Measurements from ENCODE around the gene PPP6R3.

The PPP6R3 gene

DNA sequence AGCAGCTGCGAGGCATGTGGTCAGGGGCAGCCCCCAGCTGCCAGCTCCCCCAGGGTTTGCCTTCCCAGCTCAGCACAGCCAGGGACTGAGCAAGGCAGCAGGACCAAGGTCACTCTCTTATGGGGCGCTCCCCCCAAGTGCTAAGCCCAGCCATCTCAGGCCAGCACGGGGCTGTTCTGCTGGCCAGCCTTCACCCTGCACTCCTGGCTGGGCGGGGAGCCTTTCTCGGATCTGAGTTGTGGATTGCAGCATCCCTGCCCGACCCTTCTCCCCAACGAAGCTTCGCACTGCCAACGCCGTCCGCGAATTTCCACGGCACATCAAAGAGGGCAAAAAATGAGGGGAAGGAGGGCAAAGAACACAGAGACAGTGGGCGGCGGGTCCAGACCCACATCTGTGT lies 181.3 kb downstream of the PPP6R3 start:
- in situ Hi-C loops (cut with MboI; ENCODE audit: low sequenced_read_pairs), result loop anchor here (25.0 kb wide), 2 partner anchors 445 to 1020 kb away; no protein-coding TSS in a partner anchor

DNA sequence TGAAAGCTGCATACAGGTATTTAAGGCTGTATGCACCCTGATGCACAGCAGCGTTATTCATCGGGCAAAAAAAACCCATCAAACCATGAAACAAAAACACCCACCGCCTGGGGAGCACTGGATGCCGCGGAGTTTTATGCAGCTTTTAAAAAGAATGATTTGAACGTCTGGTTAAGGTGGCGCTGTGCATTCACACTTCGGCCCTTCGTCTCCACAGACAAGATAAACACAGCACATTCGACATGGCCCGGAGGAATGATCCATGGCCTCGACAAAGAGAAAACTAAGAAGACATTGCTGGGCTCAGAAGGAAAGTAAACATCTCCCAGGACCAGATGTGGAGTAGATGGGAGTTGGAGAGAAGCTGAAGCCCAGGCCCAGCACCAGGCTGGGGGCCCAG lies 183.0 kb downstream of the PPP6R3 start:
- in situ Hi-C loops (cut with MboI; ENCODE audit: low sequenced_read_pairs), result loop anchor here (25.0 kb wide), 2 partner anchors 444 to 1019 kb away; no protein-coding TSS in a partner anchor

DNA sequence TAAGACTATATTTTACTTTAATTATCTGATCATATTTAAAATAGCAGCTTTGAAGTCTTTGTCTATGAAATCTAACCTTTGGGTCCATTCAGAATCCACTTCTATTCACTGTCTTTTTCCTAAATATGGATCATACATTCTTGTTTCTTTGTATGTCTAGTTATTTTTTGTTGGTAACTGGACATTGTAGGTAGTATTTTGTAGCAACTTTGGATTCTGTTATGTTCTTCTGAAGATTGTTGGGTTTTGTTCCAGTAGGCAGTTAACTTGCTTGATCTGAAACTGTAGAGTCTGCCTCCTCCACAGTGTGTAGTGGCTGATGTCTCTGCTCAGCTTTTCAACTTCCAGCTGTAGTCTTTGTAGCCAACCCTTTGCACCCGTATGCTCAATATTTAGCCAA lies 186.3 kb downstream of the PPP6R3 start:
- in situ Hi-C loops (cut with MboI; ENCODE audit: low sequenced_read_pairs), result loop anchor here (25.0 kb wide), 2 partner anchors 440 to 1015 kb away; no protein-coding TSS in a partner anchor

DNA sequence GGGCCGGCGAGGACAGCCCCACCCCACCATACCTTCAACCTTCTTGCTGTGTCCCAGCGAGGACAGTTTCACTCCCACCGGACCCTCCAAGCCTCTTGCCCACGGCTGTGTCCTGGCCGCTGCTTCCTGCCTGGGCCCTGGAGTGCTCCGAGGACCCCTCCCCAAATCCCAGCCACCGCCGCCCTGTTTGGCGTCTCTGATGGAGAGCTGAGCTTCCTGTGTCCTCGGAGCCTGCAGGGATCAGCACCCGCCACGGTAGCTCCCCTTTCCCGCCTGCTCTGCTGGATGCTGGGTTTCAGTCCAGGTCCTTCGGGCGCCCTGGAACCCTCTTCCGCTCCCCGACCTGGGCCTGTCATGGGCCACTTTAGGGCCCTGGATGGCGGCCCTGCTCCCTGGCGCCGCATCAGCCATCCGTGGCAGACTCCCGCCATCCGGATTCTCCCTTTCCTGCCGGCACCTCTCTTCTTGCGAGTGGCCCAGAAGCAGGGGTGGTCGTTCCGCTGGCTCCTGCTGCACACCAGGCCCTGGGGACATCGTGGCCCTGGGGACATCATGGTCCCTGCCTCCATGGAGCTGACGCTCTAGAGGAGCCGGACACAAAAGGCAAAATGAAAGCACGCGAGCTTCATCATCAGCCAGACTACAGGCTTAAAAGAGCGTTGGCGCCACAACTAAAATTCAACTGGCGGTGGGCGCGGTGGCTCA lies 189.5 kb downstream of the PPP6R3 start:
- in situ Hi-C loops (cut with MboI; ENCODE audit: low sequenced_read_pairs), result loop anchor here (25.0 kb wide), 2 partner anchors 437 to 1012 kb away; no protein-coding TSS in a partner anchor

DNA sequence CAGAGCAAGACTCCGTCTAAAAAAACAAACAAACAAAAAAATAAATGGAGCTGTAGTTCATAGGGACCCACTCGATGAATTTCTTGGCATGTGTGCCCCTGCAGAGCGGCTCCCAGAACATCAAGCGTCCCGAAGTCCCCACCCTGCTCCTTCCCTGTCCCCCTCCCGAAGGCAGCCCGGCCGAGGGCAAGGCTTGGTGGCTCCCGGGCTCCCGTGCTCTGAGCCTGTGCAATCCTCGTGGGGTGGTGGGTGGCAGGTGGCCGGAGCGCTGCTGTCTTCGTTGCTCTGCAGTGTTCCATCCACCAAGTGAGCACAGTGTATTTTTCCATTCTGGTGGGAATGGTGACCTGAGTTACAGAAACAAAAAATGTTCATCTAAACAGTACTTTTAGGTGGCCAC lies 190.2 kb downstream of the PPP6R3 start:
- in situ Hi-C loops (cut with MboI; ENCODE audit: low sequenced_read_pairs), result no loop called here

DNA sequence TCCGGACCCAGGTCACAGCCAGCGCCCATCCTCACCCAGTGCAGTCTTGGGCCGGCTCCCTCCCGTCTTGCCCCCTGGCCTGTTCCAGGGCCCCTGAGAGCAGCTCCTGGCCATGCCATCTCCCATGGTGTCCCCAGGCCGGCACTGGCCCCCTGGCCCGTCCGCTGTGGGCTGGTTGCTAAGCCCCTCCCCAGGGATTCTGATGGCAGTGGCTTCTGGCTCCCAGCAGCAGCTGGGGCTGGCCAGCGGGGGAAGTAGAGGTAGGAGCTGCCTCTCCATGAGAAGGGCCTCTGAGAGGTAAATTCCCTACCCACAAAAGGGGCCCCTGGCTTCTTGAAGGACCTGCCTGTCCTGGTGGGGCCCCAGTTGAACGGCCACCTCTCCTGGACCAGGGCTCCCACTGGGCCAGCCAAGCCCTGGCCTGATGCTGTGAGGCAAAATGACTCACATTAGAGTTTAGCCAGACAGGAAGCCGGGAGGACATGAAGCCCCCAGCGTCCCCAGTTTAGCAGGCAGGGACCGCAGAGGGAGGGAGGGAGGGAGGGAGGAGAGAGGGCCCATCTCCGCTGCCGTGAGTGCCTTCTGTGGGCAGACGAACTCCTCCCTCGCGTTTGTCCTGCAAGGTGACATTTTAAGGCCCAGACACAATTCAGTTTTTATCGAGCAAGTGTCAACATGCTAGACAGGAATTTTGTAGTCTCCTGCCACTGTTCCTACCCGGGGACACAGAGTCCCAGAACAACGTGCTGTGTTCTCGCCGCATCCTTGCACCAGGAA lies 190.8 kb downstream of the PPP6R3 start:
- in situ Hi-C loops (cut with MboI; ENCODE audit: low sequenced_read_pairs), result no loop called here

DNA sequence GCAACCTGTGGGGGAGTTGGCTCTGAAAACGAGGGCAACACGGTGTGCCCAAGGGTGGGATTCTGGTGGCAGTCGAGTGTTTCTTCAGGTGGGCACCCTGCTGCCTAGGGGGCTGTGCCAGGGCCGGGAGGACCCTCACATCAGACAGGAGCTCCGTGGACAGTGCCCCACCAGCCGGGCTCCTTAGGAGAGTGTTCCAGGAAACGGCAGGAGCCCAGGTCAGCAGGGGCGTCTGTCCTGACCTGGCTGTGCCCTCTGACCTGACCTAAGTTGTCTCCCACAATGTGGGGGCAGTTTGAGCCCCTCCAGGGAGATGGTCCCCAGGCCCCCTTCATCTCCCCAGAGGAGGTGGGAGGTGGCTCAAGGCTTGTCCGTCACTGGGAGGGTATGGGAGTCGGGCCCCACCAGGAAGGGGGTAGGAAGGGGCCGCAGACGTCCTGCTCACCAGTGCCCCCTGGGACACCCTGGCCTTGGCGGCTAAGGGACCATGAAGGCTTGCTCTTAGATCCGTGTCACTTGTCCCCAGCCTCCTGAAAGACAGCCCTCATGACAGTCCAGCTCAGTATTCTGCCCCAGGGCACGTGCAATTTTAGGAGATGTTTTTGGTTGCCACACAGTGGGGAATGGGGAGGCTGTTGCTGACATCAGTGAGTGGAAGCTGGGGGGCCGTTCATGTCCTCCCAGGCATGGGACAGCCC lies 191.6 kb downstream of the PPP6R3 start:
- in situ Hi-C loops (cut with MboI; ENCODE audit: low sequenced_read_pairs), result no loop called here

DNA sequence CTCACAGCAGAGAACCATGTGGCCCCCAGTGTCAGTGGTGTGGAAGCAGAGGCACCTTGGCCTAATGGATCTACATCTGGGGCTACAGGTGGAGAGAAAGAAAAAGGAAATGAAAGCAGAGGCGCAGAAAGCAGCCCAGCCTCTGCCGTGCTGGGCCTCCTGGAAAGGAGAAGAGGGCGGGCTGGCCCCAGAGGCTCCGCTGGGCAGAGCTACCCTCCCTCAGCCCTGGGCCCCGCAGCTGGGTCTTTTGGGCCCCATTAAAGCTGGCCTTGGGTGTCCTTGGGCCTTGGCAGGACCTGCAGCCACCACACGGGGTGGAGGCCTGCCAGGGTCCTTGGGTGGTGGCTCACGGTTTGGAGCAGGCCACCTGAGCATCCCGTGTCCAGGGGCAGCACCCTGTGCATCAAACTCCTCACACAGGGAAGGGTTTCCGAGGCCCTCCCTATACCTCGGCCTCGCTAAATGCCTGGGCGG lies 192.2 kb downstream of the PPP6R3 start:
- in situ Hi-C loops (cut with MboI; ENCODE audit: low sequenced_read_pairs), result no loop called here

DNA sequence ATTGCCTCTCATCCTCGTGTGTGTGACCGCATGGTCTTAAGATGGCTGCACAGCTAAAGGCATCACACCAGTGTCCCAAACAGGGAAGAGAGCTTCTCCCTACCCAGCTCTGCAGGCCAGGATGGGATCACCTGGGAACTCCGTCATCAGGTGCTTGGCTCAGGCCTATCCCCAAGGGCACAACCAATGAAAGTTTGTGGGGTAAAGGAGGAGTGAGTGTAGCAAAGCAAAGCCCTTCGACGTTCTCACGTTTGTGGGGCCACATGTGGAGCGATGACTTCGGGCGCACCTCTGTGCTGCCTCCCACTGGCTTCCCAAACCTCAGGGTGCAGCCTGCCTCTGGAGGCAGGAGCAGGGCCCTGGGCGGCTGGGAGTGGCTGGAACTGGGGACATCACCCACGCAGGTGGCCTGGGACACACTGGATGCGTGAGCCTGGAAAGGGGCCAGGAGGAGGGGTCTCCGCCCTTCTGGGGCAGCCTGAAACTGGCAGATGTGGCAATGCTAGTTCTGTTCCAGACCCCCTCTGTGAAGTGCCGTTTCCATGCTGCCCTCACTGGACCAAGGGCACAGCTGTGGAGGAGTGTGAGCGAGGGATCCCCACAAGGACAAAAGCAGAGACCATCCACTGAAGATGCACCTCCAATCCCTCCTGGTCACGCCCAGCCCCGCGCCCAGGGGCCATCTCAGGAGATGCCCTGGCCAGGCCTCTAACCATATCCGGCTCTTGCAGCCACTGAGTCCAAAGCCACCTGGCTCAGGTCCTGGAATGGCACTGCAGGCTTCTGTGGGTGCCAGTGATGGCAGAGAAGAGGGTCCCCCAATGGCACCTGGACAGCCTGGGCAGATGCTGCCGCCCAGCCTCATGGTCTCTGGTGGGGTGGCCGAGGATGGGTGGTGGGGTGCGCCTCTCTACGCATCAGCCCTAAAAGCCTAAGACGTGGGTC lies 193.2 kb downstream of the PPP6R3 start:
- in situ Hi-C loops (cut with MboI; ENCODE audit: low sequenced_read_pairs), result no loop called here

DNA sequence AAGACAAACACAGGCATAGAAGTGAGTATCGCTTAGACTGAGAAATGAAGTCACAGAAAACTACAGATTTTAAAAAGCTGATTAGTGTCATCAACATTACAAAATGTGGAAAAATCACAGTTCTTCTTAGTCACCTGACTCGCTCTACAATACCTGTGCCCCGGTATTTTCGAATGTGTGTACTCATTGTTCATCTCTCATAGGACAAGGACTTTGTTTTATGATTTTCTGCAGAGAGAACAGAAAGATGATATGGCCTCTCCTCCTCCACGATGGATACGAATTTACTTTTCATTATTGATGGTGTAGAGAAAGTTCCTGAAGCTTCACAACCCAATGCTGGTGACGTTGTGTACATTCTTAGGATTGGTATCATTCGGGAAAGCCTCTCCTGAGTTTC lies 194.4 kb downstream of the PPP6R3 start:
- in situ Hi-C loops (cut with MboI; ENCODE audit: low sequenced_read_pairs), result no loop called here

DNA sequence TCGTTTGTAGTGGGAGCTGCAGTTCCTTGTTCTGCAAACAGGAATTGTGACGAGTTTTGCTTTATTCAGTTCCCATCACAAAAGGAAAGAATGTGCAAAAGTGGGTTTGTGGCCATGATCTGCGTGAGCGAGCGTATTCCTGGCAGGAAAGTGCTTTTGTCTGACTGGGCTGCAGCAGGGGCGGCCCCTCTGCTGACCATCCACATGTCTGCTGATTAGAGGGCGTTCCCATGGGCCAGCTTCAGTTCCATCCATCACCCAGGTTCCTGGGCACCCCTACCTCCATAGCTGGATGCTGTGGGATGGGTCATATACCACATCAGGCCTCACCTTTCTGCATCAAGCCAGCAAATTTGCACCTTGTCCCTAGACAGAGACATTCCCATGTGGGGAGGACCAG lies 194.9 kb downstream of the PPP6R3 start:
- in situ Hi-C loops (cut with MboI; ENCODE audit: low sequenced_read_pairs), result no loop called here

DNA sequence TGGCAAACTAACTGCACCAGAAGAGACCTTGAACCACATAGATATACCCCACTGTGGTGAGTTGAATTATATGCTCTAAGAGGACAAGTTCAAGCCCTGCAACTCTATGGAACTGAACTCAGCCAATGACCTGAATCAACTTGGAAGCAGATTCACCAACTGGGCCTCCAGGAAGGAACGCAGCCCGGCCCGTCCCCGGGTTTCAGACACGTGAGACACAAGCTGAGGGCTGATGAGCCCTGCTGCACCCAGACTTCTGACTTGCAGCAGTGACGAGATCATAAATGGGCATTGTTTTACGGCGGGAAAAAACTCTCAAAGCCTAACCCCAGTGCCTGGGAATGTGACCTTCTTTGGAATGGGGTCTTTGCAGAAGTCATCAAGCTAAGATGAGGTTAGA lies 195.3 kb downstream of the PPP6R3 start:
- in situ Hi-C loops (cut with MboI; ENCODE audit: low sequenced_read_pairs), result no loop called here

DNA sequence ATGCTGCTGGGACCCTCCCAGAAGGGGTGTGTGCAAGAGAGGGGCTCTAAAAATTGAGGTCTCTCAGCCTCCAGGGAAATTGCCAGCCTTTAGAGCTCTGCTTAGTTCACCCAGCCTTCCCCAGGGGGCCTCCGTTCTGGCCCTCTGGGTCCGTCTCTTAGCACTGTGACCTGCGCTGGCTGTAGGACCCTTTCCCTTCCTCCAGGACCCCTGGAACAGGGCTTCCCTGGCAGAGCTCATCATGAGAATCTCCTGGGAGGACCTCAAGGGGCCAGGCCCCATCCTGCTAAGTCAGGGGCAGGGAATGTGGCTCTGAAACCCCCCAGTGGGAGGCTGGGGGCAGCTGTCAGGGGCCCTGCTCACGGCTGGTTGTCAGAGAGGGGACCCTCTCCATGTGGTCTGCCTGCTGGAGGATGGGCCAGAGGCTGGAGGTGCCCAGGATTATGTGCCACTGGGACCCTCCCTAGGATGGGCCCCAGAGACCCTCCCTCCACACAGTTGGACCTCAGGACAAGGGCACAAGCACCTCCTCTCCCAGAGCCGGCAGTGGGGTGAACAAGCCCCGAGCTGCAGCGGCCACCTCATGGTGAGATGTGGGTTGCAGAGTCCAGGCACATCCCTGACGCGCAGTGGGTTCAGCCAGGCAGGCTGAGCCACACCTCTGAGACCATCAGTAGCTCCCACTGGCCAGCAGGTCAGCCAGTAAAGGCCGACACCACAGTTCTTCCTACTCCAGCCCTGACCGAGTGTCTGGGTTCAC lies 196.6 kb downstream of the PPP6R3 start:
- in situ Hi-C loops (cut with MboI; ENCODE audit: low sequenced_read_pairs), result no loop called here

DNA sequence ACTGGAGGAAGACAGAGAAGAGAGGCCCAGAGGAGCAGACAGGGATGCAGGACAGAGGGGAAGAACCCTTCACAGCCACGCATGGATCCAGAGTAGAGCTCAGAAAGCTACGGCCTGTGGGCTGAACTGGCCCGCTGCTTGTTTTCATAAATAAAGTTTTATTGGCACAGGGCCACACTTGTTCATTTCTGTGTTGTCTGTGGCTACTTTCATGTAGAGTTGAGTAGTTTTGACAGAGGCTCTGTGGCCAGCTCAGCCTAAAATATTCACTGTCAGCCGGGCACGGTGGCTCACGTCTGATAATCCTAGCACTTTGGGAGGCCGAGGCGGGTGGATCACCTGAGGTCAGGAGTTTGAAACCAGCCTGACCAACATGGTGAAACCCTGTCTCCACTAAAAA lies 197.5 kb downstream of the PPP6R3 start:
- in situ Hi-C loops (cut with MboI; ENCODE audit: low sequenced_read_pairs), result no loop called here

DNA sequence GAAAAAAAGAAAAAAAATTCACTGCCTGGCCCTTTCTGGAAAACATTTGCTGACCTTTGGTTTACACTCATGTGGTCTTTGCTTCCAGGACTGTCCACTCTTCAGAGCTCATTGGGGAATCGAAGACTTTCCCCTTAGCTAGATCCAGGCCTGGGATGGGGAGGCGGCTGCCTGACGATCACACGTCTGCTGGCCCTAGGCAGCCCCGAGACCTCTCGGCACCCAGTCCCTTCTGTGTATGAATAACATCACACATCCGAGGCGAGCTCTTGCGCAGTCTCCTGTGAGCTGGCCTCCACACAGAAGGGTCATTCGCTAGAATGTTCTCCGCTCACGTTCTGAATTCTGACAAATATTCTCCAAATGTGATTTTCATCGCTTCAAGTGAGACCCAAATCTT lies 198.1 kb downstream of the PPP6R3 start:
- in situ Hi-C loops (cut with MboI; ENCODE audit: low sequenced_read_pairs), result no loop called here

DNA sequence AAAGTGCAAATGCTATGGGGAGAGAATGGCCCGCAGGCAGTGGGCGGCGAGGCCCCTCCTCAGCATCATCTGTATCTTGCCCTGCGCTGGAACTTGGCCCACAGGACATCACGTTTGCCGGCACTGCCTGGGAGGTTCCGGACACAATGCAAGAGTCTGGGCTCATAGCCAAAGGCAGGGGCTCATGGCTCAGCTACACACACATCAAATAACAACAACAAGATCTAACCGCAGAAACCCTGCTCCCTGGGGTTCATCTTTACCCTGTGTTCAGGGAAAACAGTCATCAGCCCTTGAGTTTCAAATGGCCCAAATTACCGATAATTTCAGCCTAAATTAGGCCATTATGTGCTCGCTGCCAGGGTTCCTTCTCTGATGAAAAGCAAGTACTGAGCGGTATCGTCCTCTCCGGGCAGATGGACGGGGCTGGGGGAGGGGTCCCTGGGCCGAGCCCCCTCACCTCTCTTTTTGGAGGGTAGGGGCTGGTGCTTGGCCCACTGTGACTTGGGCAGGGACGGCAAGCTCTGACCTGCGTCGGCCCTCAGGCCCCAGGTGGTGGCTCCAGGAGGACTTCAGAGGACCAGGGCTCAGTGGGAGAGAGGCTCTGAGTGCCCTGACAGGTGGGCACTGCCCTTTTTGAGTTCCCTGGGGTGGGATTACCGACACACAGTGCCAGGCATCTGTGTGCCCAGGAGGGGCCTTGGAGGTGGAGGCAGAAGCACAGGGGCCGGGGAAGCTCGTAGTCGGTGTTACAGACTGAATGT lies 198.8 kb downstream of the PPP6R3 start:
- in situ Hi-C loops (cut with MboI; ENCODE audit: low sequenced_read_pairs), result no loop called here

DNA sequence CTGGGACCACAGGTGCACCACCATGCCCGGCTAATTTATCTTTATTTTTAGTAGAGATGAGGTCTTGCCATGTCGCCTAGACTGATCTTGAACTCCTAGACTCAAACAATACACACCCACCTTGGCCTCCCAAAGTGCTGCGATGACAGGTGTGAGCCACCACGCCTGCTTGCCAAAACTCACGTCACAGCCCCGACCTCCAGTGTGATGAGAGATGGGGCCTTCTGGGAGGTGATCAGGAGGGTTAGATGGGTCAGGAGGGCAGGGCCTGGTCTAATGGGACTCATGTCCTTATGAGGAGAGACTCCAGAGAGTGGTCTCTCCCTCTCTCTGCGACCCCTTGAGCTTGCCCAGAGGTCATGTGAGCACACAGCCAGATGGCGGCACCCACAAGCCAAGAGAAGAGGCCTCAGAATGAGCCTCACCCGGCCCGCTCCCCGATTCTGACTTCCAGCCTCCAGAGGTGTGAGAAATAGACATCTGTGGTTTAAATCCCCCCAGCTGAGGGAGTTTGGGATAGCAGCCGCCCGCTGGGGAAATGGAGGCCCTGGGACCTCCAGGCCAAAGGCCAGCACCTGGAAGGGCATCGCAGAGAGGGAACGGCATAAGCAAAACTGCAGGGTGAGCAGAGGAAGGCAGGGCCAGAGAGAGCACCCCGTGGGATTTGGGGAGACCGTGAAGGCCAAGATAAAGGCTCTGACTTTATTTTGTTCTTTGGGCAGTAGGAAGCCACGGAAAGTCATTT lies 199.7 kb downstream of the PPP6R3 start:
- in situ Hi-C loops (cut with MboI; ENCODE audit: low sequenced_read_pairs), result no loop called here

DNA sequence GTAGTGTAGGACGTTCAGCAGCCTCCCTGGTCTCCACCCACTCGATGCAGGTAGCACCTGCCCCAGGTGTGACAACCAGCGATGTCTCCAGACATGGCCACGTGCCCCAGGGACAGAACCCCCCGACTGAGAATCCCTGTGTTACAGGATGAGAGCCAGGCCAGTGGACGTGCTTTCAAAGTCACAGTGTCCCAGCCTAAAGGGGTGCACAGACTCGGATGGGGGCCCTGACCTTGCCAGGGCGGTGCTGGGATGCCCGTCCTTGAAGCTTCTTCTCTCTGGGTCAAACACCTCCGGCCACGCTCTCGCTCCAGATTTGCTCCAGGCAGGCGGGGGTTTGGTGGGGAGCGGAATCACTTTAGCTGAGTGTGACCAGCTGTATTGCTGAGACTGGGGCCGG lies 200.5 kb downstream of the PPP6R3 start:
- in situ Hi-C loops (cut with MboI; ENCODE audit: low sequenced_read_pairs), result no loop called here

All from HL-60/S4 treated with retinoic acid at 250 ng/mL for 4 days and 3 days (cell line).